ENCODE results near the gene KIRREL3. TPM values are rescaled to one million over a fixed set of nuclear protein-coding genes. Genes with fewer than 3 reads are reported as not detected.

The KIRREL3 gene
- total RNA-seq, 3 donors from 2014 or later = 0.32 to 0.33 TPM; not detected in 1

GRCh38 chr11:126485021-126485792 lies 515.4 kb downstream of the KIRREL3 start:
- no peaks in the 10 kb centered on the region for H3K9me3 ChIP-seq
- H3K27ac ChIP-seq = no peak overlapping the region
- intact Hi-C loops (cut with DNase I; ENCODE audit: low total_unique reads) = no loop called here
- H3K4me3 ChIP-seq = no peak overlapping the region
- no peak for TF ChIP-seq POLR2AphosphoS5 (IDR thresholded peaks at IDR 0.05)
- TF ChIP-seq, protein P1, sequence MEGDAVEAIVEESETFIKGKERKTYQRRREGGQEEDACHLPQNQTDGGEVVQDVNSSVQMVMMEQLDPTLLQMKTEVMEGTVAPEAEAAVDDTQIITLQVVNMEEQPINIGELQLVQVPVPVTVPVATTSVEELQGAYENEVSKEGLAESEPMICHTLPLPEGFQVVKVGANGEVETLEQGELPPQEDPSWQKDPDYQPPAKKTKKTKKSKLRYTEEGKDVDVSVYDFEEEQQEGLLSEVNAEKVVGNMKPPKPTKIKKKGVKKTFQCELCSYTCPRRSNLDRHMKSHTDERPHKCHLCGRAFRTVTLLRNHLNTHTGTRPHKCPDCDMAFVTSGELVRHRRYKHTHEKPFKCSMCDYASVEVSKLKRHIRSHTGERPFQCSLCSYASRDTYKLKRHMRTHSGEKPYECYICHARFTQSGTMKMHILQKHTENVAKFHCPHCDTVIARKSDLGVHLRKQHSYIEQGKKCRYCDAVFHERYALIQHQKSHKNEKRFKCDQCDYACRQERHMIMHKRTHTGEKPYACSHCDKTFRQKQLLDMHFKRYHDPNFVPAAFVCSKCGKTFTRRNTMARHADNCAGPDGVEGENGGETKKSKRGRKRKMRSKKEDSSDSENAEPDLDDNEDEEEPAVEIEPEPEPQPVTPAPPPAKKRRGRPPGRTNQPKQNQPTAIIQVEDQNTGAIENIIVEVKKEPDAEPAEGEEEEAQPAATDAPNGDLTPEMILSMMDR (IDR thresholded peaks at IDR 0.05) = no peak
- TF ChIP-seq POLR2A (IDR thresholded peaks at IDR 0.05) = no peak
- no peaks in the 10 kb centered on the region for H3K27me3 ChIP-seq
- no peaks in the 10 kb centered on the region for H3K4me1 ChIP-seq
- DNase-seq (ENCODE audit: low spot score in 2 of 2) = no peak
- H3K36me3 ChIP-seq = no peaks in the 10 kb centered on the region

DNA sequence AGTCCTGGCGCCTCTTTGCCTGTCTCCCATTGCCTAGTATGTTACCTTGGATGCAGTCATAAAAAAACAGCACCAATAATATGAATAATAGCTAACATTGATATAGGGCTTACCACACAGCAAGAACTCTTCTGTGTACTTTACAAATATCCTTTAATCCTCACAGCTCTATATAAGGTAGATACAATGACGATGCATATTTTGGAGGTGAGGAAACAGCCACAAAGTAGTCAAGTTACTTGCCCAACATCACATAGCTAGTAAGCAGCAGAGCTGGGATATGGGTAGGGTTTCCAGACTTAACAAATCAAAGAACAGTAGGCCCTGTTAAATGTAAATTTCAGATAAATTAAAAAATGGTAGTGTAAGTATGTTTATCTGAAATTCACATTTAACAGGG lies 516.3 kb downstream of the KIRREL3 start:
- TF ChIP-seq POLR2AphosphoS5 (IDR thresholded peaks at IDR 0.05) (no peak), POLR2A (IDR thresholded peaks at IDR 0.05) (no peak)
- TF ChIP-seq, protein P1 (IDR thresholded peaks at IDR 0.05) = no peak
- Histone ChIP-seq H3K4me3 (no peak overlapping the region), H3K27ac (no peak overlapping the region), H3K4me1 (no peaks in the 10 kb centered on the region), H3K9me3 (no peaks in the 10 kb centered on the region), H3K36me3 (no peaks in the 10 kb centered on the region), H3K27me3 (no peaks in the 10 kb centered on the region)
- DNase-seq (ENCODE audit: low spot score in 2 of 2) = no peak
- intact Hi-C loops (cut with DNase I; ENCODE audit: low total_unique reads) = no loop called here

DNA sequence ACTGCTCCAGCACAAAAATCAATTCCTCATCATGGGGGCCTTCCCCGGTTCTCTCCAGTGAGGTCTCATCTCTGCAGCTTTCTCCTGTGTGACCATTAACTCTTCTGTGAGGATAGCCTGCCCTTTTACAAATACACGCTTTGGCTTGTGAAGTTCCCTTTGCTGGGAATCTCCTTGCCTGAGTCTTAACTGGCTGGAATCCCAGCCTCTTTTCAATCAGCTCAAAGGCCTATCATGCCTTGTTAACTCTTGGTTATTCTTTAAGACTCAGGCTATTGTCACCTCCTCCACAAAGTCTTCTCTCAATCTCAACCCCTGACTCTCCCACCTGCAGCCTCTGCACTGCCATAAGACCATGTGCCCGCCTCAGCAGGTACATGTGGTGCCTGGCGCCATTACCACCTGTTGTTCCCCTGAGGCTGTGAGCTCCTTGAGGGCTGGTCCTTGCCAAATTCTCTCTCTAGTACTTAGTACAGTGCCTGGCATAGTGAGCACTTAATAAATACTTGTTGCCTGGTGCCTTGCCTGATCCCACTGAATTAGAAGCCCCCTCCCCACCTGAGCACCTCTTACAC lies 516.9 kb downstream of the KIRREL3 start:
- Histone ChIP-seq H3K27ac (no peak overlapping the region), H3K9me3 (no peaks in the 10 kb centered on the region), H3K27me3 (no peaks in the 10 kb centered on the region), H3K4me1 (no peaks in the 10 kb centered on the region), H3K36me3 (no peaks in the 10 kb centered on the region), H3K4me3 (no peak overlapping the region)
- TF ChIP-seq, protein P1 (IDR thresholded peaks at IDR 0.05) = no peak
- TF ChIP-seq POLR2A (IDR thresholded peaks at IDR 0.05) (no peak), POLR2AphosphoS5 (IDR thresholded peaks at IDR 0.05) (no peak)
- DNase-seq (ENCODE audit: low spot score in 2 of 2) = peak in 1 of 2 donors; percentile 14
- intact Hi-C loops (cut with DNase I; ENCODE audit: low total_unique reads) = no loop called here

DNA sequence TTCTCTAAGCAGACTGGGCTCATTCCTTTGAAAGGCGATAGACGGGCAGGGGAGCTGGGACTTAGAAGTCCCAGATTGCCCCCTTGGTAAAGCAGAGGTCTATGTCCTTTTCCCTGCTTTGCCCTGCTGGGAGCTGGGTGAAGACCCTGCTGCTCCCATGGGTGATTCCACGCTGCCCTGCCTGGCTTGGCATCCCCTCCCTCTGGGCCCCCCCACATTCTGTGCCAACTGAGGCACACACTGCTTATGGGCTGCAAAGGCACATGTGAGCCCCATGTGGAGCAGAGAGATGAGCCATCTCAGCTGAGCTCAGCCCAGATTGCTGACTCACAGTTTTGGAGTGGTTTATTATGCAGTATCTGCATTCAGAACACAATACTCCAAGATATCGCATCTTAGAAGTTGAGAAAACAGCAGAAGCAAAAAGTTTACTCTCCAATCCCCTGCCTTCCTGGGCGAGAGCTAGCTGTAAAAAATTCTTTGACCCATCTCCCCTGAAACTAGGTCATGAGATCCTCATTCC lies 517.9 kb downstream of the KIRREL3 start:
- Histone ChIP-seq H3K4me1 (no peaks in the 10 kb centered on the region), H3K4me3 (no peak overlapping the region), H3K27me3 (no peaks in the 10 kb centered on the region), H3K27ac (no peak overlapping the region), H3K36me3 (no peaks in the 10 kb centered on the region), H3K9me3 (no peaks in the 10 kb centered on the region)
- DNase-seq (ENCODE audit: low spot score in 2 of 2) = peak in 1 of 2 donors; percentile 5
- intact Hi-C loops (cut with DNase I; ENCODE audit: low total_unique reads) = no loop called here
- TF ChIP-seq POLR2A (IDR thresholded peaks at IDR 0.05) (no peak), POLR2AphosphoS5 (IDR thresholded peaks at IDR 0.05) (no peak)
- TF ChIP-seq, protein P1 (IDR thresholded peaks at IDR 0.05) = no peak

- TF ChIP-seq POLR2AphosphoS5 (IDR thresholded peaks at IDR 0.05) = no peak
- no peak for TF ChIP-seq POLR2A (IDR thresholded peaks at IDR 0.05)
- TF ChIP-seq, protein P1 (IDR thresholded peaks at IDR 0.05) = no peak
- Histone ChIP-seq H3K4me1 (no peaks in the 10 kb centered on the region), H3K9me3 (no peaks in the 10 kb centered on the region), H3K4me3 (no peak overlapping the region), H3K27me3 (no peaks in the 10 kb centered on the region), H3K36me3 (no peaks in the 10 kb centered on the region), H3K27ac (no peak overlapping the region)
- no peak for DNase-seq (ENCODE audit: low spot score in 2 of 2)
- intact Hi-C loops (cut with DNase I; ENCODE audit: low total_unique reads) = no loop called here
Observed at GRCh38 chr11:126481303-126481680, 519.3 kb downstream of the KIRREL3 start.
